ENCODE results near the gene STAT2. TPM values are rescaled to one million over a fixed set of nuclear protein-coding genes. Genes with fewer than 3 reads are reported as not detected.
A peak's percentile ranks its signal among the peaks of the same experiment; 100 is the strongest.
"Not testable (repeated sequence)": the region's sequence is repeated elsewhere in the genome, so short reads cannot be mapped to it uniquely, and the experiment has no call there.

STAT2 gene
- total RNA-seq (100 to 1,000 TPM; 117 to 187 (median 162) TPM), total RNA-seq (74.6 to 574 (median 203) reads per million in 29 experiments)
- total RNA-seq (2013): 152 TPM

- peak within 1 kb of the TSS; percentile 52 for H3K27ac ChIP-seq (ENCODE audit: low read length)
- Mint-ChIP-seq H3K27ac (peak within 1 kb of the TSS; percentile 94 to 98), H3K36me3 (peaks cover 9% of the 10 kb centered on the region), H3K27me3 (no peaks in the 10 kb centered on the region), H3K4me3 (peak within 1 kb of the TSS; percentile 84 to 96 (median 95)), H3K4me1 (peaks cover 29 to 37% (median 36%) of the 10 kb centered on the region in 3 donors), H3K9me3 (no peaks in the 10 kb centered on the region)
- peak within 1 kb of the TSS; percentile 75 to 85 for H3K4me3 ChIP-seq (ENCODE audit: control insufficient read depth in 1 of 2, extremely low read depth in 1 of 2, low read length in 1 of 2)
- DNase-seq: peak; percentile 97 to 100 (median 99)
- ChIA-PET POLR2A (interaction anchor here (0.5 to 1.8 kb wide), 19 partner anchors 9 to 751 kb away, joined by 3 to 17 read pairs (median 5); partner anchors contain the start of genes IL23A (in 2 of the 2), PAN2 (in 2 of the 2), CNPY2 (in 1 of the 2) and DNAJC14 (in 1 of the 2)), CTCF (interaction anchor here (0.5 to 2.2 kb wide), 26 partner anchors 9 to 530 kb away, joined by 3 to 31 read pairs (median 4); partner anchors contain the start of genes ANKRD52 (in 1 of the 2), CNPY2 (in 1 of the 2), DNAJC14 (in 1 of the 2) and ESYT1 (in 1 of the 2))
- peaks cover 8 to 24% of the 10 kb centered on the region in 2 experiments for H3K4me1 ChIP-seq (ENCODE audit: control insufficient read depth in 1 of 2, extremely low read depth in 1 of 2, insufficient read depth in 2 of 2, low read length in 2 of 2)
- peak; percentile 95 to 98 (median 96) for ATAC-seq (replicated peaks in 1 of 4)
- H3K27me3 ChIP-seq (replicated peaks in 1 of 2; ENCODE audit: control insufficient read depth in 2 of 2, extremely low read depth in 1 of 2, insufficient read depth in 2 of 2, low read length in 1 of 2): no peaks in the 10 kb centered on the region
- H3K36me3 ChIP-seq (ENCODE audit: control insufficient read depth in 2 of 2, extremely low read depth in 1 of 2, insufficient read depth in 1 of 2, low read length in 1 of 2): peaks cover 6 to 13% of the 10 kb centered on the region in 2 donors
- under 1% methylated on average over 37 of the region's 54 CpGs for WGBS (ENCODE audit: insufficient coverage)
- H3K9me3 ChIP-seq: no peaks in the 10 kb centered on the region
These were observed at the start of gene STAT2 for GRCh38 chr12:56359851-56360767. Gene STAT2, minus strand, starts transcription at chr12:56360107. Its CDS starts 3,536 bp downstream, at chr12:56356571.

GRCh38 chr12:56408799-56409417, 49.0 kb upstream of the STAT2 start:
- Histone ChIP-seq H3K36me3 (ENCODE audit: control insufficient read depth in 2 of 2, extremely low read depth in 1 of 2, insufficient read depth in 1 of 2, low read length in 1 of 2) (no peaks in the 10 kb centered on the region), H3K4me3 (ENCODE audit: control insufficient read depth in 1 of 2, extremely low read depth in 1 of 2, low read length in 1 of 2) (no peak overlapping the region), H3K4me1 (ENCODE audit: control insufficient read depth in 1 of 2, extremely low read depth in 1 of 2, insufficient read depth in 2 of 2, low read length in 2 of 2) (no peaks in the 10 kb centered on the region), H3K27me3 (replicated peaks in 1 of 2; ENCODE audit: control insufficient read depth in 2 of 2, extremely low read depth in 1 of 2, insufficient read depth in 2 of 2, low read length in 1 of 2) (no peaks in the 10 kb centered on the region), H3K9me3 (no peaks in the 10 kb centered on the region), H3K27ac (ENCODE audit: low read length) (no peak overlapping the region)
- H3K4me1 Mint-ChIP-seq: no peaks in the 10 kb centered on the region
- no peaks in the 10 kb centered on the region for H3K9me3 Mint-ChIP-seq
- H3K27me3 Mint-ChIP-seq: no peaks in the 10 kb centered on the region
- CTCF ChIA-PET: no interaction called here
- POLR2A ChIA-PET: no interaction called here
- ATAC-seq (replicated peaks in 1 of 4) (no peak), DNase-seq (no peak)
- WGBS (ENCODE audit: insufficient coverage): 86% methylated on average over 4 of the region's 5 CpGs
- H3K27ac Mint-ChIP-seq: no peak overlapping the region
- no peaks in the 10 kb centered on the region for H3K36me3 Mint-ChIP-seq
- H3K4me3 Mint-ChIP-seq: no peak overlapping the region

- DNase-seq; H3K27me3 Mint-ChIP-seq; H3K27me3 ChIP-seq (replicated peaks in 1 of 2; ENCODE audit: control insufficient read depth in 2 of 2, extremely low read depth in 1 of 2, insufficient read depth in 2 of 2, low read length in 1 of 2); H3K4me1 ChIP-seq (ENCODE audit: control insufficient read depth in 1 of 2, extremely low read depth in 1 of 2, insufficient read depth in 2 of 2, low read length in 2 of 2); POLR2A ChIA-PET; H3K27ac Mint-ChIP-seq; H3K4me1 Mint-ChIP-seq; ATAC-seq (replicated peaks in 1 of 4); H3K4me3 ChIP-seq (ENCODE audit: control insufficient read depth in 1 of 2, extremely low read depth in 1 of 2, low read length in 1 of 2); CTCF ChIA-PET; H3K36me3 Mint-ChIP-seq; H3K36me3 ChIP-seq (ENCODE audit: control insufficient read depth in 2 of 2, extremely low read depth in 1 of 2, insufficient read depth in 1 of 2, low read length in 1 of 2); H3K9me3 ChIP-seq; H3K4me3 Mint-ChIP-seq; H3K27ac ChIP-seq (ENCODE audit: low read length): not testable (repeated sequence)
- peaks cover under 1 to 11% (median 4%) of the 10 kb centered on the region in 3 donors for H3K9me3 Mint-ChIP-seq
- WGBS (ENCODE audit: insufficient coverage): 78% methylated on average over 1 of the region's 3 CpGs
These were observed 44.3 kb upstream of the STAT2 start for GRCh38 chr12:56404227-56404626.

- H3K27ac ChIP-seq (ENCODE audit: low read length); DNase-seq; CTCF ChIA-PET; H3K27ac Mint-ChIP-seq; H3K9me3 ChIP-seq; H3K4me3 ChIP-seq (ENCODE audit: control insufficient read depth in 1 of 2, extremely low read depth in 1 of 2, low read length in 1 of 2); H3K36me3 ChIP-seq (ENCODE audit: control insufficient read depth in 2 of 2, extremely low read depth in 1 of 2, insufficient read depth in 1 of 2, low read length in 1 of 2); H3K4me1 Mint-ChIP-seq; ATAC-seq (replicated peaks in 1 of 4); H3K36me3 Mint-ChIP-seq; H3K4me1 ChIP-seq (ENCODE audit: control insufficient read depth in 1 of 2, extremely low read depth in 1 of 2, insufficient read depth in 2 of 2, low read length in 2 of 2); H3K27me3 ChIP-seq (replicated peaks in 1 of 2; ENCODE audit: control insufficient read depth in 2 of 2, extremely low read depth in 1 of 2, insufficient read depth in 2 of 2, low read length in 1 of 2); POLR2A ChIA-PET; H3K4me3 Mint-ChIP-seq; H3K27me3 Mint-ChIP-seq: not testable (repeated sequence)
- H3K9me3 Mint-ChIP-seq: peaks cover 4 to 20% (median 12%) of the 10 kb centered on the region in 3 donors
These were observed 41.7 kb upstream of the STAT2 start for GRCh38 chr12:56401612-56402011.

GRCh38 chr12:56401125-56401524, 41.2 kb upstream of the STAT2 start:
- H3K36me3 Mint-ChIP-seq; ATAC-seq (replicated peaks in 1 of 4); POLR2A ChIA-PET; H3K27ac ChIP-seq (ENCODE audit: low read length); H3K4me1 ChIP-seq (ENCODE audit: control insufficient read depth in 1 of 2, extremely low read depth in 1 of 2, insufficient read depth in 2 of 2, low read length in 2 of 2); H3K27me3 ChIP-seq (replicated peaks in 1 of 2; ENCODE audit: control insufficient read depth in 2 of 2, extremely low read depth in 1 of 2, insufficient read depth in 2 of 2, low read length in 1 of 2); H3K4me3 Mint-ChIP-seq; DNase-seq; H3K9me3 ChIP-seq; H3K27me3 Mint-ChIP-seq; H3K27ac Mint-ChIP-seq; H3K36me3 ChIP-seq (ENCODE audit: control insufficient read depth in 2 of 2, extremely low read depth in 1 of 2, insufficient read depth in 1 of 2, low read length in 1 of 2); CTCF ChIA-PET; H3K4me3 ChIP-seq (ENCODE audit: control insufficient read depth in 1 of 2, extremely low read depth in 1 of 2, low read length in 1 of 2); H3K4me1 Mint-ChIP-seq: not testable (repeated sequence)
- no CpG with 5 or more reads among the region's 3 CpGs for WGBS (ENCODE audit: insufficient coverage)
- H3K9me3 Mint-ChIP-seq: peaks cover 4 to 20% (median 12%) of the 10 kb centered on the region in 3 donors

- no CpG with 5 or more reads among the region's 3 CpGs for WGBS (ENCODE audit: insufficient coverage)
- H3K4me3 ChIP-seq (ENCODE audit: control insufficient read depth in 1 of 2, extremely low read depth in 1 of 2, low read length in 1 of 2); H3K27me3 Mint-ChIP-seq; H3K4me3 Mint-ChIP-seq; H3K27me3 ChIP-seq (replicated peaks in 1 of 2; ENCODE audit: control insufficient read depth in 2 of 2, extremely low read depth in 1 of 2, insufficient read depth in 2 of 2, low read length in 1 of 2); H3K9me3 ChIP-seq; H3K27ac Mint-ChIP-seq; H3K27ac ChIP-seq (ENCODE audit: low read length); H3K36me3 ChIP-seq (ENCODE audit: control insufficient read depth in 2 of 2, extremely low read depth in 1 of 2, insufficient read depth in 1 of 2, low read length in 1 of 2); ATAC-seq (replicated peaks in 1 of 4); DNase-seq; POLR2A ChIA-PET; H3K4me1 ChIP-seq (ENCODE audit: control insufficient read depth in 1 of 2, extremely low read depth in 1 of 2, insufficient read depth in 2 of 2, low read length in 2 of 2); CTCF ChIA-PET; H3K36me3 Mint-ChIP-seq; H3K4me1 Mint-ChIP-seq: not testable (repeated sequence)
- H3K9me3 Mint-ChIP-seq: peaks cover 4 to 20% (median 12%) of the 10 kb centered on the region in 3 donors
These were observed 39.6 kb upstream of the STAT2 start for GRCh38 chr12:56399466-56399865.

Data from T-cell (primary cell).